Measurements from ENCODE around the gene MAPRE3.

MAPRE3 gene

GRCh38 chr2:26983746-26984145 lies 13.3 kb downstream of the MAPRE3 start:
- TF ChIP-seq CTCF (IDR thresholded peaks at IDR 0.05; ENCODE audit: extremely low read depth, missing control alignments): no peak
- no peak for DNase-seq (ENCODE audit: low spot score)

GRCh38 chr2:26985807-26986206 lies 15.4 kb downstream of the MAPRE3 start:
- DNase-seq (ENCODE audit: low spot score): no peak
- no peak for TF ChIP-seq CTCF (IDR thresholded peaks at IDR 0.05; ENCODE audit: extremely low read depth, missing control alignments)

- DNase-seq (ENCODE audit: low spot score): no peak
- TF ChIP-seq CTCF (IDR thresholded peaks at IDR 0.05; ENCODE audit: extremely low read depth, missing control alignments): no peak
Measured at GRCh38 chr2:26986576-26986975, 16.1 kb downstream of the MAPRE3 start.

- TF ChIP-seq CTCF (IDR thresholded peaks at IDR 0.05; ENCODE audit: extremely low read depth, missing control alignments): no peak
- no peak for DNase-seq (ENCODE audit: low spot score)
Measured at GRCh38 chr2:26988058-26988860, 17.8 kb downstream of the MAPRE3 start.

- no peak for TF ChIP-seq CTCF (IDR thresholded peaks at IDR 0.05; ENCODE audit: extremely low read depth, missing control alignments)
Measured at GRCh38 chr2:26989156-26989555, 18.7 kb downstream of the MAPRE3 start.

GRCh38 chr2:26991717-26992116 lies 21.3 kb downstream of the MAPRE3 start:
- DNase-seq (ENCODE audit: low spot score): no peak
- TF ChIP-seq CTCF (IDR thresholded peaks at IDR 0.05; ENCODE audit: extremely low read depth, missing control alignments): no peak

More at GRCh38 chr2:26989156-26989555, 18.7 kb downstream of the MAPRE3 start:
- no peak for DNase-seq (ENCODE audit: low spot score)

- TF ChIP-seq CTCF (IDR thresholded peaks at IDR 0.05; ENCODE audit: extremely low read depth, missing control alignments): no peak
- DNase-seq (ENCODE audit: low spot score): no peak
Measured at GRCh38 chr2:26993768-26994167, 23.3 kb downstream of the MAPRE3 start.

Measured in GM20000 (cell line).